BLaER1 (cell line): Measurements from ENCODE around the gene FRMD3.

Experiments
- H3K27ac ChIP-seq: shearing (Covaris generic); formaldehyde crosslinking; 2 replicates; pipeline ENCODE4 v1.8.1; 2022
- H3K27me3 ChIP-seq: shearing (Covaris generic); formaldehyde crosslinking; 2 replicates; pipeline ENCODE4 v1.8.1; 2022
- H3K36me3 ChIP-seq: shearing (Covaris generic); formaldehyde crosslinking; 2 replicates; pipeline ENCODE4 v1.8.1; 2022
- H3K4me1 ChIP-seq: shearing (Covaris generic); formaldehyde crosslinking; 2 replicates; pipeline ENCODE4 v1.8.1; 2022
- H3K4me2 ChIP-seq: shearing (Covaris generic); formaldehyde crosslinking; 2 replicates; pipeline ENCODE4 v1.8.1; 2022
- H3K4me3 ChIP-seq: shearing (Covaris generic); formaldehyde crosslinking; 2 replicates; pipeline ENCODE4 v1.8.1; 2022
- H3K9ac ChIP-seq: shearing (Covaris generic); formaldehyde crosslinking; 2 replicates; pipeline ENCODE4 v1.8.1; 2022
- H3K9me3 ChIP-seq: shearing (Covaris generic); formaldehyde crosslinking; 2 replicates; pipeline ENCODE4 v1.8.1; 2022
- H4K20me1 ChIP-seq: shearing (Covaris generic); formaldehyde crosslinking; 2 replicates; pipeline ENCODE4 v1.8.1; 2022
- Cebpa-rat ChIP-seq: shearing (Covaris generic); IDR thresholded peaks from 2 replicates; pipeline ENCODE4 v1.8.1; 2022

The FRMD3 gene

GRCh38 chr9:83431101-83432060 is 106.8 kb downstream of the FRMD3 start:
- TF ChIP-seq Cebpa-rat, result no peak
- no peaks in the 10 kb centered on the region for H3K27me3 ChIP-seq
- no peaks in the 10 kb centered on the region for H3K9me3 ChIP-seq
- no peaks in the 10 kb centered on the region for H3K4me1 ChIP-seq
- H3K36me3 ChIP-seq, result no peaks in the 10 kb centered on the region
- H3K4me3 ChIP-seq, result no peak overlapping the region
- no peak overlapping the region for H3K4me2 ChIP-seq
- no peaks in the 10 kb centered on the region for H4K20me1 ChIP-seq
- H3K9ac ChIP-seq, result no peak overlapping the region
- H3K27ac ChIP-seq, result no peak overlapping the region

- H3K36me3 ChIP-seq, result no peaks in the 10 kb centered on the region
- H3K9me3 ChIP-seq, result no peaks in the 10 kb centered on the region
- no peak overlapping the region for H3K9ac ChIP-seq
- TF ChIP-seq Cebpa-rat, result no peak
- H3K4me2 ChIP-seq, result no peak overlapping the region
- H3K4me1 ChIP-seq, result no peaks in the 10 kb centered on the region
- H3K27ac ChIP-seq, result no peak overlapping the region
- H3K27me3 ChIP-seq, result no peaks in the 10 kb centered on the region
- H4K20me1 ChIP-seq, result no peaks in the 10 kb centered on the region
- no peak overlapping the region for H3K4me3 ChIP-seq
These were observed 107.5 kb downstream of the FRMD3 start for GRCh38 chr9:83430681-83431080.

- Histone ChIP-seq H3K27ac (no peak overlapping the region), H3K27me3 (no peaks in the 10 kb centered on the region), H3K9me3 (no peaks in the 10 kb centered on the region), H3K9ac (no peak overlapping the region), H3K4me2 (no peak overlapping the region), H3K4me1 (no peaks in the 10 kb centered on the region), H3K36me3 (no peaks in the 10 kb centered on the region), H4K20me1 (no peaks in the 10 kb centered on the region), H3K4me3 (no peak overlapping the region)
- TF ChIP-seq Cebpa-rat, result no peak
These were observed 109.0 kb downstream of the FRMD3 start for GRCh38 chr9:83429229-83429628.

- no peak overlapping the region for H3K27ac ChIP-seq
- H3K4me3 ChIP-seq, result no peak overlapping the region
- no peak for TF ChIP-seq Cebpa-rat
- H3K9ac ChIP-seq, result no peak overlapping the region
- H3K27me3 ChIP-seq, result no peaks in the 10 kb centered on the region
- H3K4me1 ChIP-seq, result no peaks in the 10 kb centered on the region
- no peaks in the 10 kb centered on the region for H4K20me1 ChIP-seq
- H3K9me3 ChIP-seq, result no peaks in the 10 kb centered on the region
- no peak overlapping the region for H3K4me2 ChIP-seq
- no peaks in the 10 kb centered on the region for H3K36me3 ChIP-seq
These were observed 113.0 kb downstream of the FRMD3 start for GRCh38 chr9:83425240-83425639.

- Histone ChIP-seq H3K9ac (no peak overlapping the region), H3K4me3 (no peak overlapping the region), H3K27me3 (no peaks in the 10 kb centered on the region), H3K36me3 (no peaks in the 10 kb centered on the region), H3K4me1 (no peaks in the 10 kb centered on the region), H3K9me3 (no peaks in the 10 kb centered on the region), H3K27ac (no peak overlapping the region), H4K20me1 (no peaks in the 10 kb centered on the region), H3K4me2 (no peak overlapping the region)
- no peak for TF ChIP-seq Cebpa-rat
These were observed 113.4 kb downstream of the FRMD3 start for GRCh38 chr9:83424831-83425230.

- no peak for TF ChIP-seq Cebpa-rat
- Histone ChIP-seq H3K4me3 (no peak overlapping the region), H3K27ac (no peak overlapping the region), H3K27me3 (no peaks in the 10 kb centered on the region), H3K36me3 (no peaks in the 10 kb centered on the region), H3K9me3 (no peaks in the 10 kb centered on the region), H4K20me1 (no peaks in the 10 kb centered on the region), H3K9ac (no peak overlapping the region), H3K4me1 (no peaks in the 10 kb centered on the region), H3K4me2 (no peak overlapping the region)
These were observed 114.1 kb downstream of the FRMD3 start for GRCh38 chr9:83423815-83424707.

GRCh38 chr9:83422527-83422926 is 115.7 kb downstream of the FRMD3 start:
- Histone ChIP-seq H3K9ac (no peak overlapping the region), H3K4me2 (no peak overlapping the region), H3K27ac (no peak overlapping the region), H3K9me3 (no peaks in the 10 kb centered on the region), H3K4me3 (no peak overlapping the region), H3K4me1 (no peaks in the 10 kb centered on the region), H3K36me3 (no peaks in the 10 kb centered on the region), H4K20me1 (no peaks in the 10 kb centered on the region), H3K27me3 (no peaks in the 10 kb centered on the region)
- TF ChIP-seq Cebpa-rat, result no peak

- Histone ChIP-seq H3K4me1 (no peaks in the 10 kb centered on the region), H3K27ac (no peak overlapping the region), H3K9ac (no peak overlapping the region), H3K36me3 (no peaks in the 10 kb centered on the region), H3K27me3 (no peaks in the 10 kb centered on the region), H3K9me3 (no peaks in the 10 kb centered on the region), H3K4me2 (no peak overlapping the region), H3K4me3 (no peak overlapping the region), H4K20me1 (no peaks in the 10 kb centered on the region)
- no peak for TF ChIP-seq Cebpa-rat
These were observed 117.7 kb downstream of the FRMD3 start for GRCh38 chr9:83420486-83420885.

GRCh38 chr9:83419961-83420360 is 118.2 kb downstream of the FRMD3 start:
- no peak overlapping the region for H3K27ac ChIP-seq
- H3K4me3 ChIP-seq, result no peak overlapping the region
- no peaks in the 10 kb centered on the region for H3K9me3 ChIP-seq
- H3K4me2 ChIP-seq, result no peak overlapping the region
- H3K9ac ChIP-seq, result no peak overlapping the region
- TF ChIP-seq Cebpa-rat, result no peak
- H3K36me3 ChIP-seq, result no peaks in the 10 kb centered on the region
- H4K20me1 ChIP-seq, result no peaks in the 10 kb centered on the region
- H3K4me1 ChIP-seq, result no peaks in the 10 kb centered on the region
- H3K27me3 ChIP-seq, result no peaks in the 10 kb centered on the region

GRCh38 chr9:83418283-83418682 is 119.9 kb downstream of the FRMD3 start:
- Histone ChIP-seq H3K9ac (no peak overlapping the region), H3K4me3 (no peak overlapping the region), H3K9me3 (no peaks in the 10 kb centered on the region), H3K27me3 (no peaks in the 10 kb centered on the region), H3K4me2 (no peak overlapping the region), H3K4me1 (no peaks in the 10 kb centered on the region), H3K27ac (no peak overlapping the region), H3K36me3 (no peaks in the 10 kb centered on the region), H4K20me1 (no peaks in the 10 kb centered on the region)
- TF ChIP-seq Cebpa-rat, result no peak
